Gastroesophageal sphincter (tissue), 3 donors: ENCODE results near the gene LNX2.

Experiments used
- CTCF ChIP-seq, 4 experiments: fragments of 200-600 bp in 2 of 4; fragments of 450-650 bp in 2 of 4; sonication (generic) in 1 of 4; IDR thresholded peaks; one replicate each; pipeline ENCODE4 v1.5.1; 2017 to 2019; ENCODE audit warnings: antibody characterized with exemption in 4 of 4, mild to moderate bottlenecking in 2 of 4, moderate library complexity in 2 of 4
- POLR2A ChIP-seq, 2 donors: fragments of 450-650 bp; IDR thresholded peaks; one replicate each; pipeline ENCODE4 v1.6.1; 2017; ENCODE audit warnings: antibody characterized with exemption in 2 of 2, mild to moderate bottlenecking in 2 of 2, moderate library complexity in 1 of 2
- POLR2AphosphoS5 ChIP-seq: sonication (generic); formaldehyde crosslinking; IDR thresholded peaks from one replicate; pipeline ENCODE4 v1.6.1; 2017; ENCODE audit warnings: antibody characterized with exemption

- TF ChIP-seq CTCF (IDR thresholded peaks at IDR 0.05) (no peak), POLR2A (IDR thresholded peaks at IDR 0.05) (no peak), POLR2AphosphoS5 (no peak)
Measured at GRCh38 chr13:27650312-27650711, 30.0 kb upstream of the LNX2 start.
